Measurements from ENCODE around the gene CFAP73. TPM values are rescaled to one million over a fixed set of nuclear protein-coding genes. Genes with fewer than 3 reads are reported as not detected.

The CFAP73 gene
- polyA plus RNA-seq, 1 experiment, result not detected

GRCh38 chr12:113190761-113191160 lies 41.2 kb downstream of the CFAP73 start:
- CTCF ChIA-PET, result interaction anchor here (0.5 kb wide), 1 partner anchor 134 kb away, joined by 5 read pairs; the partner anchor contains the start of gene DTX1
- H3K9me3 ChIP-seq (ENCODE audit: control insufficient read depth, insufficient read depth, low read length), result no peaks in the 10 kb centered on the region
- no peak overlapping the region for H3K4me3 ChIP-seq (ENCODE audit: low read depth, low read length)
- POLR2A ChIA-PET, result no interaction called here
- DNase-seq (ENCODE audit: low read depth, low spot score), result no peak
- no peak overlapping the region for H3K27ac ChIP-seq (ENCODE audit: low read depth, low read length)
- H3K27me3 ChIP-seq (ENCODE audit: control insufficient read depth, insufficient read depth, low read length), result no peaks in the 10 kb centered on the region
- TF ChIP-seq, protein P1, sequence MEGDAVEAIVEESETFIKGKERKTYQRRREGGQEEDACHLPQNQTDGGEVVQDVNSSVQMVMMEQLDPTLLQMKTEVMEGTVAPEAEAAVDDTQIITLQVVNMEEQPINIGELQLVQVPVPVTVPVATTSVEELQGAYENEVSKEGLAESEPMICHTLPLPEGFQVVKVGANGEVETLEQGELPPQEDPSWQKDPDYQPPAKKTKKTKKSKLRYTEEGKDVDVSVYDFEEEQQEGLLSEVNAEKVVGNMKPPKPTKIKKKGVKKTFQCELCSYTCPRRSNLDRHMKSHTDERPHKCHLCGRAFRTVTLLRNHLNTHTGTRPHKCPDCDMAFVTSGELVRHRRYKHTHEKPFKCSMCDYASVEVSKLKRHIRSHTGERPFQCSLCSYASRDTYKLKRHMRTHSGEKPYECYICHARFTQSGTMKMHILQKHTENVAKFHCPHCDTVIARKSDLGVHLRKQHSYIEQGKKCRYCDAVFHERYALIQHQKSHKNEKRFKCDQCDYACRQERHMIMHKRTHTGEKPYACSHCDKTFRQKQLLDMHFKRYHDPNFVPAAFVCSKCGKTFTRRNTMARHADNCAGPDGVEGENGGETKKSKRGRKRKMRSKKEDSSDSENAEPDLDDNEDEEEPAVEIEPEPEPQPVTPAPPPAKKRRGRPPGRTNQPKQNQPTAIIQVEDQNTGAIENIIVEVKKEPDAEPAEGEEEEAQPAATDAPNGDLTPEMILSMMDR (IDR thresholded peaks at IDR 0.05; ENCODE audit: low read depth, low read length), result no peak

DNA sequence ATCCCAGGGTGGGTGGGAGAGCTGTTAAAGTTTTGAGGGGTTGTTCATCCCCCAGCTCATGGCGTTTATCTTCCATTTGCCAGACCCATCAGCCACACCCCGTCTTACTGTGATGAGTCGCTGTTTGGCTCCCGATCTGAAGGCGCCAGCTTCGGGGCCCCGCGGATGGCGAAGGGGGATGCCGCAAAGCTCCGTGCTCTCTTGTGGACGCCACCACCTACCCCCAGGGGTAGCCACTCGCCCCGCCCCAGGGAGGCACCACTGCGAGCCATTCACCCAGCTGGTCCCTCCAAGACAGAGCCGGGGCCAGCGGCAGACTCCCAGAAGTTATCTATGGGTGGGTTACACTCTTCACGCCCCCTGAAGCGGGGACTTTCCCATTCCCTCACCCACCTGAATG lies 41.7 kb downstream of the CFAP73 start:
- no peaks in the 10 kb centered on the region for H3K9me3 ChIP-seq (ENCODE audit: control insufficient read depth, insufficient read depth, low read length)
- no peak overlapping the region for H3K4me3 ChIP-seq (ENCODE audit: low read depth, low read length)
- H3K27ac ChIP-seq (ENCODE audit: low read depth, low read length), result no peak overlapping the region
- TF ChIP-seq, protein P1 (IDR thresholded peaks at IDR 0.05; ENCODE audit: low read depth, low read length), result no peak
- ChIA-PET CTCF (interaction anchor here (0.5 kb wide), 1 partner anchor 135 kb away, joined by 5 read pairs; the partner anchor contains the start of gene DTX1), POLR2A (no interaction called here)
- H3K27me3 ChIP-seq (ENCODE audit: control insufficient read depth, insufficient read depth, low read length), result no peaks in the 10 kb centered on the region
- no peak for DNase-seq (ENCODE audit: low read depth, low spot score)

- ChIA-PET POLR2A (interaction anchor here (0.6 to 1.3 kb wide), 7 partner anchors 9 to 771 kb away, joined by 3 to 11 read pairs (median 5); partner anchors contain the start of genes DDX54, RITA1 and TPCN1), CTCF (interaction anchor here (0.6 to 1.9 kb wide), 6 partner anchors 9 to 494 kb away, joined by 3 to 5 read pairs (median 3); partner anchors contain the start of gene PLBD2)
- Histone ChIP-seq H3K9me3 (ENCODE audit: control insufficient read depth, insufficient read depth, low read length) (no peaks in the 10 kb centered on the region), H3K27ac (ENCODE audit: low read depth, low read length) (peak overlapping the region; percentile 85), H3K4me3 (ENCODE audit: low read depth, low read length) (no peak overlapping the region), H3K27me3 (ENCODE audit: control insufficient read depth, insufficient read depth, low read length) (no peaks in the 10 kb centered on the region)
- no peak for DNase-seq (ENCODE audit: low read depth, low spot score)
- TF ChIP-seq, protein P1 (IDR thresholded peaks at IDR 0.05; ENCODE audit: low read depth, low read length), result no peak
Measured at GRCh38 chr12:113194971-113195391, 45.5 kb downstream of the CFAP73 start.

- Histone ChIP-seq H3K27me3 (ENCODE audit: control insufficient read depth, insufficient read depth, low read length) (no peaks in the 10 kb centered on the region), H3K9me3 (ENCODE audit: control insufficient read depth, insufficient read depth, low read length) (no peaks in the 10 kb centered on the region), H3K4me3 (ENCODE audit: low read depth, low read length) (no peak overlapping the region), H3K27ac (ENCODE audit: low read depth, low read length) (peak overlapping the region; percentile 85)
- POLR2A ChIA-PET, result interaction anchor here (1.0 to 1.3 kb wide), 4 partner anchors 9 to 163 kb away, joined by 3 to 11 read pairs (median 5); partner anchors contain the start of genes DDX54, RITA1 and TPCN1
- DNase-seq (ENCODE audit: low read depth, low spot score), result no peak
- CTCF ChIA-PET, result interaction anchor here (0.6 to 1.9 kb wide), 7 partner anchors 8 to 230 kb away, joined by 3 to 5 read pairs (median 3); partner anchors contain the start of gene PLBD2
- TF ChIP-seq, protein P1 (IDR thresholded peaks at IDR 0.05; ENCODE audit: low read depth, low read length), result no peak
Measured at GRCh38 chr12:113195598-113195997, 46.1 kb downstream of the CFAP73 start.

- H3K9me3 ChIP-seq (ENCODE audit: control insufficient read depth, insufficient read depth, low read length), result no peaks in the 10 kb centered on the region
- ChIA-PET POLR2A (no interaction called here), CTCF (interaction anchor here (0.8 to 2.6 kb wide), 10 partner anchors 9 to 228 kb away, joined by 3 to 15 read pairs (median 4); no protein-coding TSS in a partner anchor)
- H3K27ac ChIP-seq (ENCODE audit: low read depth, low read length), result no peak overlapping the region
- no peak for DNase-seq (ENCODE audit: low read depth, low spot score)
- TF ChIP-seq, protein P1 (IDR thresholded peaks at IDR 0.05; ENCODE audit: low read depth, low read length), result no peak
- H3K27me3 ChIP-seq (ENCODE audit: control insufficient read depth, insufficient read depth, low read length), result no peaks in the 10 kb centered on the region
- H3K4me3 ChIP-seq (ENCODE audit: low read depth, low read length), result no peak overlapping the region
Measured at GRCh38 chr12:113196582-113196981, 47.1 kb downstream of the CFAP73 start.

Data from AG04450 (cell line).